Erythroblast (primary cell): ENCODE data around the gene ASCC2.

Experiments used
- DNase-seq, 2 experiments: peaks; one replicate each; lab custom pipeline; 2025; lab: John Stamatoyannopoulos, UW
- GATA1 ChIP-seq: IDR thresholded peaks from 2 replicates; pipeline ENCODE4 v1.6.1; 2011; ENCODE audit warnings: low read depth, mild to moderate bottlenecking, control low read depth, low read length, moderate library complexity
- POLR2A ChIP-seq: IDR thresholded peaks from 2 replicates; pipeline ENCODE4 v1.6.1; 2011; ENCODE audit warnings: mild to moderate bottlenecking, low read length

The ASCC2 gene

GRCh38 chr22:29801796-29802195, 36.3 kb downstream of the ASCC2 start:
- DNase-seq: no peak
- TF ChIP-seq POLR2A: no peak
- no peak for TF ChIP-seq GATA1

GRCh38 chr22:29801153-29801552, 36.9 kb downstream of the ASCC2 start:
- TF ChIP-seq GATA1 (no peak), POLR2A (no peak)
- no peak for DNase-seq

GRCh38 chr22:29799217-29799680, 38.8 kb downstream of the ASCC2 start:
- DNase-seq: peak; percentile 79 to 83
- no peak for TF ChIP-seq GATA1
- TF ChIP-seq POLR2A: no peak

- DNase-seq: no peak
- TF ChIP-seq GATA1: no peak
Measured at GRCh38 chr22:29798801-29799200, 39.3 kb downstream of the ASCC2 start.

- TF ChIP-seq GATA1 (no peak), POLR2A (no peak)
- DNase-seq: no peak
Measured at GRCh38 chr22:29798318-29798717, 39.8 kb downstream of the ASCC2 start.

GRCh38 chr22:29797351-29797750, 40.7 kb downstream of the ASCC2 start:
- DNase-seq: no peak
- no peak for TF ChIP-seq GATA1
- no peak for TF ChIP-seq POLR2A

GRCh38 chr22:29795663-29796062, 42.4 kb downstream of the ASCC2 start:
- TF ChIP-seq GATA1 (no peak), POLR2A (no peak)
- DNase-seq: no peak

- TF ChIP-seq GATA1 (no peak), POLR2A (no peak)
- DNase-seq: no peak
Measured at GRCh38 chr22:29793396-29793795, 44.7 kb downstream of the ASCC2 start.

- TF ChIP-seq POLR2A: no peak
- no peak for TF ChIP-seq GATA1
- no peak for DNase-seq
Measured at GRCh38 chr22:29790061-29790460, 48.0 kb downstream of the ASCC2 start.

- DNase-seq: no peak
- no peak for TF ChIP-seq POLR2A
- no peak for TF ChIP-seq GATA1
Measured at GRCh38 chr22:29788339-29789279, 49.5 kb downstream of the ASCC2 start.

- no peak for DNase-seq
Measured at GRCh38 chr22:29787371-29787980, 50.6 kb downstream of the ASCC2 start.

GRCh38 chr22:29786031-29786430, 52.0 kb downstream of the ASCC2 start:
- no peak for DNase-seq
- TF ChIP-seq POLR2A (no peak), GATA1 (no peak)

More at GRCh38 chr22:29787371-29787980, 50.6 kb downstream of the ASCC2 start:
- TF ChIP-seq POLR2A (no peak), GATA1 (no peak)

GRCh38 chr22:29784451-29785361, 53.4 kb downstream of the ASCC2 start:
- TF ChIP-seq POLR2A: no peak
- TF ChIP-seq GATA1: no peak

More at GRCh38 chr22:29784451-29785361, 53.4 kb downstream of the ASCC2 start:
- DNase-seq: no peak
